ENCODE measurements around the gene GALNS. TPM values are rescaled to one million over a fixed set of nuclear protein-coding genes. Genes with fewer than 3 reads are reported as not detected.

The GALNS gene
- total RNA-seq, 1 donor from 2014 or later = 15.5 TPM

DNA sequence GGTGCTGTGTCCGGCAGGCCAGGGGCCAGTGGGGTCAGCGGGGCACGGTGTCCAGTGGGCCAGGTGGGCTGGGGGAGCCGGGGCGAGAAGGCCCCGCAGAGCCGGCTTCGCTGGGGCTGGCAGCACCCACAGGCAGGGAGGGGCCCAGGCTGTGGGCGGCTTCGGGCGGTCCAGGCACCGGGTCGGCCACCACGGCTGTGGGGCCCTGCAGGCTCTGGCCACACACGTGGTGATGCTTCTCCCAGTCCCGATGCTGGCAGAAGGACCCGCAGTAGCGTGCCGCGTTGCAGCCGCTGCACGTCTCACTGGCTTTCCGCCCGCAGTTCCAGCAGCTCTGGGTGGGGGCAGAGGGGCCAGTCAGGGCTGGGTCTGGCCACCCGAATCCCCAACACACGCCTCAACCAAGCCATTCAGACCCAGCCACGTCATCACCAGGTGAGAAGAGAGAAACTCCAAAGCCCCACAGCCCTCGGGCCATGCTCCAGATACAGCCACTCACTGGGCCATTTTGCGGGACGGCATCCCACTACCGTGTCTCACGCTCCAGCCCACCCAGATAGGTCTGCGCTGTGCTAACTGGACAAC lies 20.3 kb upstream of the GALNS start:
- peaks cover 37% of the 10 kb centered on the region for H3K27me3 ChIP-seq (ENCODE audit: low read depth)
- intact Hi-C loops (cut with micrococcal nuclease) = no loop called here
- H3K27ac ChIP-seq (replicated peaks) = no peak overlapping the region
- TF ChIP-seq, protein P1, sequence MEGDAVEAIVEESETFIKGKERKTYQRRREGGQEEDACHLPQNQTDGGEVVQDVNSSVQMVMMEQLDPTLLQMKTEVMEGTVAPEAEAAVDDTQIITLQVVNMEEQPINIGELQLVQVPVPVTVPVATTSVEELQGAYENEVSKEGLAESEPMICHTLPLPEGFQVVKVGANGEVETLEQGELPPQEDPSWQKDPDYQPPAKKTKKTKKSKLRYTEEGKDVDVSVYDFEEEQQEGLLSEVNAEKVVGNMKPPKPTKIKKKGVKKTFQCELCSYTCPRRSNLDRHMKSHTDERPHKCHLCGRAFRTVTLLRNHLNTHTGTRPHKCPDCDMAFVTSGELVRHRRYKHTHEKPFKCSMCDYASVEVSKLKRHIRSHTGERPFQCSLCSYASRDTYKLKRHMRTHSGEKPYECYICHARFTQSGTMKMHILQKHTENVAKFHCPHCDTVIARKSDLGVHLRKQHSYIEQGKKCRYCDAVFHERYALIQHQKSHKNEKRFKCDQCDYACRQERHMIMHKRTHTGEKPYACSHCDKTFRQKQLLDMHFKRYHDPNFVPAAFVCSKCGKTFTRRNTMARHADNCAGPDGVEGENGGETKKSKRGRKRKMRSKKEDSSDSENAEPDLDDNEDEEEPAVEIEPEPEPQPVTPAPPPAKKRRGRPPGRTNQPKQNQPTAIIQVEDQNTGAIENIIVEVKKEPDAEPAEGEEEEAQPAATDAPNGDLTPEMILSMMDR (IDR thresholded peaks at IDR 0.05; ENCODE audit: borderline replicate concordance) = no peak
- H3K36me3 ChIP-seq = peaks cover 43% of the 10 kb centered on the region
- peaks cover 16% of the 10 kb centered on the region for H3K4me1 ChIP-seq
- no peak for DNase-seq
- no peak overlapping the region for H3K4me3 ChIP-seq
- H3K9me3 ChIP-seq (replicated peaks) = no peaks in the 10 kb centered on the region

DNA sequence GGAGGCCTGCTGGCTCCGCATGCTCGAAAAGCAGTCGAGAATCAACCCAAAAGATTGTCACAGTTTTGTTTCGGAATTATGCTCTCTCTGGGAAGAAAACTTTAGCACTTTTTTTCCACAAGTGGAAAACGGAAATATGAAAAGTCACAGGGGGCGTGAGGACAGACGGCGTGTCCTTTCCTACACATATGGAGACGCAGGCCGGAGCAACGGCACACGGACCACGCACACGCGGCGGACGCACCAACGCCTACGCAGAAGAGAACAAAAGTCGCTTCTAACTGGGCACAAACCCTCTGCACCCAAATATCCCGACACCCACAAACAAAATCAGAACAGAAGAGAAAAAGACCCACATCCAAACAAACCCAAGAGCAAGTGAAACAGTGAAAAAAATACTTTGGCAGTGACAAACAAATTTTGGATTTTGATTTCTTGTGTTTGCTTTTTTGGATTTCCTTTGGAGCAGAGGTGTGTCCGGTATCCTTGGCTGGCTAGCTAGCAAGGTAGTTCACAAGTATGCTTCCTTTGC lies 19.0 kb upstream of the GALNS start:
- H3K4me3 ChIP-seq = no peak overlapping the region
- intact Hi-C loops (cut with micrococcal nuclease) = no loop called here
- no peak for DNase-seq
- TF ChIP-seq, protein P1 (IDR thresholded peaks at IDR 0.05; ENCODE audit: borderline replicate concordance) = no peak
- peaks cover 26% of the 10 kb centered on the region for H3K27me3 ChIP-seq (ENCODE audit: low read depth)
- peaks cover 35% of the 10 kb centered on the region for H3K36me3 ChIP-seq
- H3K9me3 ChIP-seq (replicated peaks) = no peaks in the 10 kb centered on the region
- peaks cover 15% of the 10 kb centered on the region for H3K4me1 ChIP-seq
- no peak overlapping the region for H3K27ac ChIP-seq (replicated peaks)

DNA sequence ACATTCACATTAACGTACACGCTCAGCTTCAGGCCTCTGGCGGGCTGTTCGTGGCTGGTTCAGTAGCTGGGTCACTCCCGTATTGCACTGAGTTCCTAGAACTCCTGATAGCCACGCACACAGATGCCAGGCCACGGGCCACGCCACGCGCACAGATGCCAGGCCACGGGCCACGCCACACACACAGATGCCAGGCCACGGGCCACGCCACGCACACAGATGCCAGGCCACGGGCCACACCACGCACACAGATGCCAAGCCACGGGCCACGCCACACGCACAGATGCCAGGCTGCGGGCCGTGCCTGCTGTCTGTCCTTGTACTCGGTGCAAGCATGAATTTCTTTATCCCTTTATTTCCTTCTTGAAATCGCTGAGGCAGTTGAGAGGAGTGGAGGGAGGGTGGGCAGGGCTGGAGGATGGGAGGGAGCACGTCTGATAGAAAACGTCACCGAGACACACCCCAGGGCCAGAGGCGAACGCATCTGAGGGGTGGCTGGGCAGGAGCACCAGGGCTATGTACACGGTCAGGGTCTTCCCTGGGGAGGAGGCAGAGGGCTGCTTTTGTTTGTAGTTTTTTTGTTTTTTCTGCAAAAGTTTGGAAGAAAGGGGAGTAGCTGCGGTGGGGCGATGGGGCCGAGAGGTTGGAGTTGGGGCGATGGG lies 18.3 kb upstream of the GALNS start:
- H3K27ac ChIP-seq (replicated peaks) = no peak overlapping the region
- H3K9me3 ChIP-seq (replicated peaks) = no peaks in the 10 kb centered on the region
- TF ChIP-seq, protein P1 (IDR thresholded peaks at IDR 0.05; ENCODE audit: borderline replicate concordance) = no peak
- peaks cover 19% of the 10 kb centered on the region for H3K27me3 ChIP-seq (ENCODE audit: low read depth)
- DNase-seq = no peak
- intact Hi-C loops (cut with micrococcal nuclease) = no loop called here
- peaks cover 18% of the 10 kb centered on the region for H3K4me1 ChIP-seq
- H3K36me3 ChIP-seq = peaks cover 29% of the 10 kb centered on the region
- H3K4me3 ChIP-seq = no peak overlapping the region

DNA sequence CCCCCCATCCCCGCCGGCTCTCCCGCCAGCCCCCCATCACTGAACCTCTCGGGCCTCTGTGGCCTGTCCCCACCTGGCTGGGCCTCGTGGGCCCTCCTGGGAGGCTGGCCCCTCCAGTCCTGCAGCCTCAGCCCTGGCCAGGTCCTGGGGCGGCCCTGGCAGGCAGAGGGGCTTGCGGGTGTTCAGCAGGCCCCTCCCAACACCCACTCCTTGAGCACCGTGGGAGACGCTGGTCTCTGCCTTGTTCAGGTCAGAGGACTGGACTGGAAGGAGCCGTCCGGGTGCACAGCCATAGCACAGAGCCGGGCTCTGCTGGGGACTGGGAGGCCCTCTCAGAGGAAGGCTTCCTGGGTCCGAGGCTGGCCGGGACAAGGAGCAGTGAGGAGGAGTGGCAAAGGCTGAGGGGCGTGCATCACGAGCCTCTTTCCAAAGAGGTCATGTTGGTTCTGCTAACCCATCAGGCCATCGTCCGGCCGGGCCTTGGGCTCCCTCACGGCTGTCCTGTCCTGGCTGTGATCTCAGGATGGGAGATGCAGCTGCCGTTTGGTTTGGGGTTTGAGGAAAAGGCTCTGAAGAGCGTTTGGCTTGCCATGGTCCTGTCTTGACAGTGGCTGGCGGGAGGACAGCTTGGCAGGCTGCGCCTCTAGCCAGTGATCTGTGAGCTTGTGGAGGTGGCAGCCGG lies 16.0 kb upstream of the GALNS start:
- DNase-seq = no peak
- peaks cover 7% of the 10 kb centered on the region for H3K36me3 ChIP-seq
- peaks cover 18% of the 10 kb centered on the region for H3K4me1 ChIP-seq
- TF ChIP-seq, protein P1 (IDR thresholded peaks at IDR 0.05; ENCODE audit: borderline replicate concordance) = no peak
- no peaks in the 10 kb centered on the region for H3K9me3 ChIP-seq (replicated peaks)
- H3K27me3 ChIP-seq (ENCODE audit: low read depth) = peaks cover 7% of the 10 kb centered on the region
- no peak overlapping the region for H3K27ac ChIP-seq (replicated peaks)
- intact Hi-C loops (cut with micrococcal nuclease) = no loop called here
- H3K4me3 ChIP-seq = no peak overlapping the region

DNA sequence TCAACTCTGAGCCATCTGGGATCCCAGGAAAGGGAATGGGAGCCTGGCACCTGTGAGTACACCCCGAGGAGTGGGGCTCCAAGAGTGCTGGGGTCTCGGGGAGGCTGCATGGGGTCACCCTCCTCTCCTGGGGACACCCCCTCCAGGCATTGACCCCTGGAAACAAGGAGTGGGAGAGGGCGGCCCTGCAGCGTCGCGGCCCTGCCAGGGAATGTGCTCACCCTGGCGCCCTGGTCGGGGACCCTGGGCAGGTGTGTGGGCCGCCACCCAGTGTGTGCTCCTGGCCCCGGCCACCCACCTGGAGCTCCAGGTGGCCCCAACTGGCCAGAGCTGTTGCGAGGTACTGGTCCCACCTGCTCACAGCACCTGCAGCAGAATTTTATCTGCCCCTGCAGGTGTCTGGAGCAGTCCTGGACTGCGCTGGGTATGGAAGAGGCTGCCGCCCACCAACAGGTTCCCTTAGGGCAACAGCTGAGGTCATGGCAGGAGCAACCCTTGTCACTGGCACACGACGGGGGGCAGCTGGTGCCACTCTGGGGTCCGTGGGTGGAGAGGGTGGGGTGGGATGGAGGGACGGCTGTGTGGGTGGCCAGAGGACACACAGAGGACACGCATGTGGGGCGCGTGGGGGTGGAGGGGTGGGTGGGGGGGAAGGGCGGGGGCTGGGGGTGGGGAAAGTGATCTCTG lies 15.1 kb upstream of the GALNS start:
- H3K4me3 ChIP-seq = no peak overlapping the region
- peaks cover 3% of the 10 kb centered on the region for H3K27me3 ChIP-seq (ENCODE audit: low read depth)

More for the DNA sequence above, 15.1 kb upstream of the GALNS start:
- peaks cover 18% of the 10 kb centered on the region for H3K4me1 ChIP-seq
- TF ChIP-seq, protein P1 (IDR thresholded peaks at IDR 0.05; ENCODE audit: borderline replicate concordance) = no peak
- intact Hi-C loops (cut with micrococcal nuclease) = no loop called here
- DNase-seq = no peak
- H3K36me3 ChIP-seq = peaks cover 5% of the 10 kb centered on the region
- H3K9me3 ChIP-seq (replicated peaks) = no peaks in the 10 kb centered on the region
- H3K27ac ChIP-seq (replicated peaks) = no peak overlapping the region

Data from left ventricle myocardium inferior (tissue), 1 donor.